Measurements from ENCODE around the gene MGRN1.

GRCh38 chr16:4661661-4662060, 37.0 kb downstream of the MGRN1 start:
- no peak for TF ChIP-seq CTCF (IDR thresholded peaks at IDR 0.05)
- no peak for TF ChIP-seq EP300 (IDR thresholded peaks at IDR 0.05)
- TF ChIP-seq POLR2A (IDR thresholded peaks at IDR 0.05): no peak

All from ovary (tissue), 3 donors.